SK-MEL-5 (cell line): ENCODE data around the gene FUBP1. TPM values are rescaled to one million over a fixed set of nuclear protein-coding genes. Genes with fewer than 3 reads are reported as not detected.
"Not testable (repeated sequence)": the region's sequence is repeated elsewhere in the genome, so short reads cannot be mapped to it uniquely, and the experiment has no call there.

Experiments
- DNase-seq: peaks from one replicate; pipeline ENCODE4 v3.0.0-alpha.2; 2016; ENCODE audit warnings: low read depth, low spot score
- in situ Hi-C: cut with HindIII; loops from 2 replicates; pipeline ENCODE4 v1.10.0; 2016; ENCODE audit warnings: low sequenced_read_pairs, high pct_unique_total_duplicates, low pct_unique_long_range_greater_than_20kb
- polyA plus RNA-seq, 2 experiments: library from polyadenylated mRNA; depleted of rRNA; stranded (reverse); fragments of >200 nt; gene quantifications; 2 replicates each; pipeline ENCODE4 v1.2.3, GENCODE V29; 2015
- total RNA-seq: library from RNA; depleted of rRNA; stranded (reverse); fragments of >200 nt; shearing (Covaris generic); gene quantifications from 2 replicates; pipeline ENCODE4 v1.2.3, GENCODE V29; 2014; rRNA removed

The FUBP1 gene
- 96.3 and 100 TPM in 2 replicates for total RNA-seq
- 90.7 and 112 TPM in 2 replicates for polyA plus RNA-seq (2015; cell fraction: cytosol; rRNA removed)
- polyA plus RNA-seq (2015; cell fraction: nucleus; rRNA removed): 571 and 723 TPM in 2 replicates

- in situ Hi-C loops: no loop called here
- DNase-seq: peak; percentile 98
Observed at GRCh38 chr1:77978969-77979876, at the start of gene FUBP1. TSS of gene FUBP1 (minus strand) at chr1:77979072. CDS start at chr1:77979004, 68 bp downstream.

GRCh38 chr1:78021134-78021533, 42.3 kb upstream of the FUBP1 start:
- DNase-seq, in situ Hi-C loops: not testable (repeated sequence)

GRCh38 chr1:78019024-78019423, 40.2 kb upstream of the FUBP1 start:
- DNase-seq: no peak
- in situ Hi-C loops: no loop called here

- in situ Hi-C loops: no loop called here
- no peak for DNase-seq
Observed at GRCh38 chr1:78015148-78015547, 36.3 kb upstream of the FUBP1 start.

GRCh38 chr1:78011050-78011449, 32.2 kb upstream of the FUBP1 start:
- DNase-seq: no peak
- in situ Hi-C loops: no loop called here

- DNase-seq: no peak
- in situ Hi-C loops: no loop called here
Observed at GRCh38 chr1:78009836-78010235, 31.0 kb upstream of the FUBP1 start.

GRCh38 chr1:78009276-78009675, 30.4 kb upstream of the FUBP1 start:
- no peak for DNase-seq
- in situ Hi-C loops: no loop called here

GRCh38 chr1:78007677-78008341, 28.9 kb upstream of the FUBP1 start:
- no peak for DNase-seq
- in situ Hi-C loops: no loop called here

- DNase-seq: no peak
- in situ Hi-C loops: no loop called here
Observed at GRCh38 chr1:78006521-78006920, 27.6 kb upstream of the FUBP1 start.

GRCh38 chr1:78005755-78006154, 26.9 kb upstream of the FUBP1 start:
- in situ Hi-C loops: no loop called here
- DNase-seq: peak; percentile 66

GRCh38 chr1:78005448-78005722, 26.5 kb upstream of the FUBP1 start:
- no peak for DNase-seq
- in situ Hi-C loops: no loop called here

- DNase-seq: peak; percentile 98
- in situ Hi-C loops: no loop called here
Observed at GRCh38 chr1:78004719-78005447, 26.0 kb upstream of the FUBP1 start, which contains the start of gene DNAJB4. TSS of gene DNAJB4 (plus strand) at chr1:78004939. CDS start at chr1:78005111, 172 bp downstream.

GRCh38 chr1:78003882-78004718, 25.2 kb upstream of the FUBP1 start:
- in situ Hi-C loops: no loop called here
- DNase-seq: peak; percentile 79

- in situ Hi-C loops: no loop called here
- DNase-seq: peak; percentile 33
Observed at GRCh38 chr1:78003070-78003746, 24.3 kb upstream of the FUBP1 start.

- DNase-seq, in situ Hi-C loops: not testable (repeated sequence)
Observed at GRCh38 chr1:78000536-78000935, 21.7 kb upstream of the FUBP1 start.

- in situ Hi-C loops: no loop called here
- DNase-seq: no peak
Observed at GRCh38 chr1:77996734-77997133, 17.9 kb upstream of the FUBP1 start.
